22Rv1 (cell line): Measurements from ENCODE around the gene FSHR.

Experiments
- H3K27ac ChIP-seq: fragments of 450-650 bp; 2 replicates; pipeline ENCODE4 v1.5.1; 2017
- CTCF ChIP-seq: fragments of 450-650 bp; IDR thresholded peaks from 2 replicates; pipeline ENCODE4 v1.5.1; 2017; ENCODE audit warnings: mild to moderate bottlenecking
- ZFX ChIP-seq: fragments of 450-650 bp; IDR thresholded peaks from 2 replicates; pipeline ENCODE4 v1.6.1; 2017; ENCODE audit warnings: antibody characterized with exemption, borderline replicate concordance

Gene FSHR

GRCh38 chr2:49178656-49179055 is 24.3 kb upstream of the FSHR start:
- H3K27ac ChIP-seq = no peak overlapping the region

GRCh38 chr2:49177194-49177593 is 22.9 kb upstream of the FSHR start:
- no peak overlapping the region for H3K27ac ChIP-seq
- TF ChIP-seq CTCF (no peak), ZFX (no peak)

More at GRCh38 chr2:49178656-49179055, 24.3 kb upstream of the FSHR start:
- TF ChIP-seq CTCF = no peak
- no peak for TF ChIP-seq ZFX

GRCh38 chr2:49175831-49176230 is 21.5 kb upstream of the FSHR start:
- H3K27ac ChIP-seq = no peak overlapping the region
- TF ChIP-seq CTCF = no peak
- no peak for TF ChIP-seq ZFX

DNA sequence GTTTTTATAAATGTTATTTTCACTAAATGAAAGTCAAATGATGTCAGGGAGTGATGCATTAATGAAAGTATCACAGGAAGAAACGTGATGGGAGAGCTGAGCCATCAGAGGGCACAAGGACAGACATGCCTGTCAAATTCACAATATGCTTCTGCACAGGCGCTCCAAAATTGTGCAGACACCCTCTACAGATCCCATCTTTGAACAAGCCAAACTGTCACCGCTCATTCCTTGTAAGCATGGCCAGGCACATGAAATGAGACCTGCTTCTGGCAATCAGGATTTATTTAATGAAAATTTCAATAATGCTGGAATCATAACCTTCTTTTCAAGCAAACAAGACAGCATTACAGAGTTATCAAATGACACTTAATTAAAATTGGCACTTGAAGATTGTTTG is 20.4 kb upstream of the FSHR start:
- H3K27ac ChIP-seq = no peak overlapping the region
- TF ChIP-seq ZFX (no peak), CTCF (no peak)

GRCh38 chr2:49167131-49167530 is 12.8 kb upstream of the FSHR start:
- TF ChIP-seq CTCF (no peak), ZFX (no peak)
- no peak overlapping the region for H3K27ac ChIP-seq

DNA sequence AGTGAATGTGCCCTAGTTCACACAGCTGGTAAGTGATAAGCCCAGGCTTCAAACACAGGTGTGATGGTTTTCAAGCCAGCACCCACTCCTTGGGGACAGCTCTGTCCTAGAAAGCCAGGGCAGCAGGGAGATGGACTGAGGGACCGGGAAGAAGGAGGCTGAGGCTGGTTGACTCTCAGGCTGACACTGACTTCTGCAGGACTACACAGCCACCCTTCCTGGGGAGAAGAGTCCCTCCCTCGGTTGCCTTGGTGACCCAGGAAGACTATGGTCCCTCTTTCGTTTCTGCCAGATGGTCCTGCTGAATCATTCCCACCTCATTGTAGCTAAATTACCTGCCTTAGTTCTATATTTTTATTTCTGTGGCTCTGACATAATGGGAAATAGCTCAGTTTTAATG is 11.3 kb upstream of the FSHR start:
- TF ChIP-seq CTCF (no peak), ZFX (no peak)
- no peak overlapping the region for H3K27ac ChIP-seq

- TF ChIP-seq CTCF (no peak), ZFX (no peak)
- no peak overlapping the region for H3K27ac ChIP-seq
Observed at GRCh38 chr2:49164729-49165128, 10.4 kb upstream of the FSHR start.
